ENCODE measurements around the gene TUBB2A.
"Not testable (repeated sequence)": the region's sequence is repeated elsewhere in the genome, so short reads cannot be mapped to it uniquely, and the experiment has no call there.

The TUBB2A gene

GRCh38 chr6:3144571-3144970, 12.8 kb downstream of the TUBB2A start:
- no peak overlapping the region for H3K27ac ChIP-seq
- ChIA-PET POLR2A (ENCODE audit: low non-redundant PET) (no interaction called here), CTCF (interaction anchor here (0.7 kb wide), 1 partner anchor 77 kb away, joined by 3 read pairs; no protein-coding TSS in a partner anchor)
- no peak for DNase-seq (ENCODE audit: low spot score)
- TF ChIP-seq CTCF (conservative IDR thresholded peaks at IDR 0.05; ENCODE audit: low read depth): no peak

- no peak for DNase-seq (ENCODE audit: low spot score)
- no peak for TF ChIP-seq CTCF (conservative IDR thresholded peaks at IDR 0.05; ENCODE audit: low read depth)
- no peak overlapping the region for H3K27ac ChIP-seq
- ChIA-PET POLR2A (ENCODE audit: low non-redundant PET) (no interaction called here), CTCF (interaction anchor here (0.7 kb wide), 1 partner anchor 825 kb away, joined by 3 read pairs; no protein-coding TSS in a partner anchor)
Observed at GRCh38 chr6:3143158-3143557, 14.2 kb downstream of the TUBB2A start.

- no peak for TF ChIP-seq CTCF (conservative IDR thresholded peaks at IDR 0.05; ENCODE audit: low read depth)
- POLR2A ChIA-PET (ENCODE audit: low non-redundant PET): no interaction called here
- H3K27ac ChIP-seq: no peak overlapping the region
- CTCF ChIA-PET: interaction anchor here (0.7 kb wide), 1 partner anchor 826 kb away, joined by 3 read pairs; no protein-coding TSS in a partner anchor
- DNase-seq (ENCODE audit: low spot score): no peak
Observed at GRCh38 chr6:3142536-3142935, 14.8 kb downstream of the TUBB2A start.

- ChIA-PET POLR2A (ENCODE audit: low non-redundant PET) (no interaction called here), CTCF (interaction anchor here (0.7 to 1.2 kb wide), 3 partner anchors 8 to 18 kb away, joined by 3 read pairs; no protein-coding TSS in a partner anchor)
- H3K27ac ChIP-seq: peak overlapping the region; percentile 88
- DNase-seq (ENCODE audit: low spot score): no peak
- no peak for TF ChIP-seq CTCF (conservative IDR thresholded peaks at IDR 0.05; ENCODE audit: low read depth)
Observed at GRCh38 chr6:3140201-3140600, 17.1 kb downstream of the TUBB2A start.

GRCh38 chr6:3139090-3139903, 18.0 kb downstream of the TUBB2A start:
- CTCF ChIA-PET: interaction anchor here (0.7 to 1.4 kb wide), 4 partner anchors 9 to 112 kb away, joined by 3 to 4 read pairs (median 3); no protein-coding TSS in a partner anchor
- TF ChIP-seq CTCF (conservative IDR thresholded peaks at IDR 0.05; ENCODE audit: low read depth): no peak
- DNase-seq (ENCODE audit: low spot score): peak; percentile 79
- POLR2A ChIA-PET (ENCODE audit: low non-redundant PET): interaction anchor here (0.9 kb wide), 1 partner anchor 18 kb away, joined by 3 read pairs; the partner anchor contains the start of gene TUBB2A
- peak overlapping the region; percentile 88 for H3K27ac ChIP-seq

GRCh38 chr6:3138341-3138740, 19.0 kb downstream of the TUBB2A start:
- ChIA-PET POLR2A (ENCODE audit: low non-redundant PET) (interaction anchor here (0.9 kb wide), 1 partner anchor 19 kb away, joined by 3 read pairs; the partner anchor contains the start of gene TUBB2A), CTCF (interaction anchor here (1.4 kb wide), 1 partner anchor 113 kb away, joined by 4 read pairs; no protein-coding TSS in a partner anchor)
- peak; percentile 51 for DNase-seq (ENCODE audit: low spot score)
- TF ChIP-seq CTCF (conservative IDR thresholded peaks at IDR 0.05; ENCODE audit: low read depth): no peak
- H3K27ac ChIP-seq: peak overlapping the region; percentile 88

- CTCF ChIA-PET; POLR2A ChIA-PET (ENCODE audit: low non-redundant PET); DNase-seq (ENCODE audit: low spot score): not testable (repeated sequence)
- peak overlapping the region; percentile 68 for H3K27ac ChIP-seq
Observed at GRCh38 chr6:3137873-3138272, 19.5 kb downstream of the TUBB2A start.
